DND-41 (cell line): ENCODE measurements around the gene RALA.

ENCODE experiments used
- ATAC-seq: fragments of 200-7000 bp; cut with Tn5 transposase; 3 replicates; pipeline ENCODE4 v1.9.1; 2021; ENCODE audit warnings: low read depth; ENCODE audit not compliant: insufficient read depth
- DNase-seq: peaks from one replicate; pipeline ENCODE4 v3.0.0-alpha.2; 2020
- H2AFZ ChIP-seq: 2 replicates; pipeline ENCODE4 v1.6.0; 2012; ENCODE audit warnings: low read depth, low read length
- H3K27ac ChIP-seq: 2 replicates; pipeline ENCODE4 v1.5.1; 2012; ENCODE audit warnings: low read length, inconsistent platforms
- H3K27me3 ChIP-seq: fragments of 200-600 bp; sonication (generic); 2 replicates; pipeline ENCODE4 v1.6.0; 2012; ENCODE audit warnings: low read length, mild to moderate bottlenecking, inconsistent platforms; ENCODE audit not compliant: insufficient read depth, poor library complexity
- H3K36me3 ChIP-seq: 2 replicates; pipeline ENCODE4 v1.5.1; 2012; ENCODE audit warnings: low read length, inconsistent platforms; ENCODE audit not compliant: insufficient read depth
- H3K4me1 ChIP-seq: 2 replicates; pipeline ENCODE4 v1.5.1; 2012; ENCODE audit warnings: mild to moderate bottlenecking, low read length; ENCODE audit not compliant: insufficient read depth
- H3K4me2 ChIP-seq: 2 replicates; pipeline ENCODE4 v1.6.0; 2012; ENCODE audit warnings: mild to moderate bottlenecking, moderate library complexity, low read length, inconsistent platforms; ENCODE audit not compliant: insufficient read depth
- H3K4me3 ChIP-seq, 2 experiments: fragments of 200-600 bp in 1 of 2; shearing (Covaris generic) in 1 of 2; 2 replicates each; pipeline ENCODE4 v1.5.1; 2012 to 2016; ENCODE audit warnings: inconsistent platforms in 2 of 2, low read length in 2 of 2, mild to moderate bottlenecking in 2 of 2, low read depth in 1 of 2, moderate library complexity in 1 of 2
- H3K79me2 ChIP-seq: 2 replicates; pipeline ENCODE4 v1.6.0; 2012; ENCODE audit warnings: low read length, inconsistent platforms; ENCODE audit not compliant: insufficient read depth
- H3K9ac ChIP-seq: 2 replicates; pipeline ENCODE4 v1.6.0; 2012; ENCODE audit warnings: low read depth, mild to moderate bottlenecking, inconsistent platforms, low read length, moderate library complexity
- H3K9me3 ChIP-seq: 2 replicates; pipeline ENCODE4 v1.5.1; 2012; ENCODE audit warnings: low read length, moderate library complexity, mild to moderate bottlenecking, inconsistent platforms; ENCODE audit not compliant: insufficient read depth, severe bottlenecking
- H4K20me1 ChIP-seq: 2 replicates; pipeline ENCODE4 v1.6.0; 2012; ENCODE audit warnings: low read length; ENCODE audit not compliant: insufficient read depth
- CTCF ChIP-seq: IDR thresholded peaks from 2 replicates; pipeline ENCODE4 v1.5.1; 2012; ENCODE audit warnings: borderline replicate concordance, low read length, moderate library complexity, mild to moderate bottlenecking; ENCODE audit not compliant: poor library complexity, severe bottlenecking; ENCODE audit errors: extremely low read depth
- EZH2 ChIP-seq: IDR thresholded peaks from 3 replicates; pipeline ENCODE4 v1.6.1; 2012; ENCODE audit warnings: borderline replicate concordance, low read depth, mild to moderate bottlenecking, moderate library complexity, low read length, inconsistent platforms; ENCODE audit not compliant: severe bottlenecking

Gene RALA

GRCh38 chr7:39702133-39702532, 78.8 kb downstream of the RALA start:
- no peak overlapping the region for H2AFZ ChIP-seq
- ATAC-seq (no peak), DNase-seq (no peak)
- H3K27me3 ChIP-seq = no peaks in the 10 kb centered on the region
- H3K9ac ChIP-seq = no peak overlapping the region
- peaks cover 32% of the 10 kb centered on the region for H3K36me3 ChIP-seq
- H3K27ac ChIP-seq = no peak overlapping the region
- H3K4me2 ChIP-seq = no peak overlapping the region
- no peak for TF ChIP-seq EZH2
- H3K4me1 ChIP-seq = no peaks in the 10 kb centered on the region
- H3K9me3 ChIP-seq = no peaks in the 10 kb centered on the region
- no peak overlapping the region for H3K4me3 ChIP-seq
- no peaks in the 10 kb centered on the region for H4K20me1 ChIP-seq
- H3K79me2 ChIP-seq = no peaks in the 10 kb centered on the region

GRCh38 chr7:39703144-39703543, 79.8 kb downstream of the RALA start:
- H3K4me3 ChIP-seq = no peak overlapping the region
- H3K27ac ChIP-seq = no peak overlapping the region
- no peaks in the 10 kb centered on the region for H3K27me3 ChIP-seq
- DNase-seq (no peak), ATAC-seq (no peak)
- no peaks in the 10 kb centered on the region for H3K9me3 ChIP-seq
- TF ChIP-seq EZH2 (no peak), CTCF (no peak)
- peaks cover 22% of the 10 kb centered on the region for H3K36me3 ChIP-seq
- H3K79me2 ChIP-seq = no peaks in the 10 kb centered on the region
- H3K4me2 ChIP-seq = no peak overlapping the region
- H3K9ac ChIP-seq = no peak overlapping the region
- no peaks in the 10 kb centered on the region for H4K20me1 ChIP-seq
- no peaks in the 10 kb centered on the region for H3K4me1 ChIP-seq
- H2AFZ ChIP-seq = no peak overlapping the region

- Histone ChIP-seq H3K27me3 (no peaks in the 10 kb centered on the region), H3K4me3 (no peak overlapping the region), H3K4me1 (peaks cover 5% of the 10 kb centered on the region), H2AFZ (no peak overlapping the region), H3K9ac (no peak overlapping the region), H4K20me1 (no peaks in the 10 kb centered on the region), H3K79me2 (no peaks in the 10 kb centered on the region), H3K4me2 (no peak overlapping the region), H3K9me3 (peaks cover 10% of the 10 kb centered on the region), H3K36me3 (peaks cover 3% of the 10 kb centered on the region; the same call in 1 of the 2 replicates), H3K27ac (no peak overlapping the region)
- TF ChIP-seq CTCF = no peak
- no peak for TF ChIP-seq EZH2
- no peak for DNase-seq
- ATAC-seq = no peak
Observed at GRCh38 chr7:39709029-39709428, 85.7 kb downstream of the RALA start.

- H3K4me2 ChIP-seq = no peak overlapping the region
- DNase-seq (no peak), ATAC-seq (peak; percentile 59)
- no peak overlapping the region for H3K27ac ChIP-seq
- H3K9ac ChIP-seq = no peak overlapping the region
- H3K27me3 ChIP-seq = no peaks in the 10 kb centered on the region
- peaks cover 3% of the 10 kb centered on the region; the same call in 1 of the 2 replicates for H3K36me3 ChIP-seq
- H2AFZ ChIP-seq = no peak overlapping the region
- no peaks in the 10 kb centered on the region for H3K79me2 ChIP-seq
- no peak overlapping the region for H3K4me3 ChIP-seq
- peaks cover 5% of the 10 kb centered on the region for H3K4me1 ChIP-seq
- H3K9me3 ChIP-seq = peaks cover 18% of the 10 kb centered on the region
- H4K20me1 ChIP-seq = no peaks in the 10 kb centered on the region
- TF ChIP-seq EZH2 (no peak), CTCF (no peak)
Observed at GRCh38 chr7:39709768-39710311, 86.5 kb downstream of the RALA start.
